ENCODE data around the gene TGFBR3.

The TGFBR3 gene

GRCh38 chr1:91754348-91754747, 131.6 kb downstream of the TGFBR3 start:
- no peak for TF ChIP-seq EZH2phosphoT487 (IDR thresholded peaks at IDR 0.05; ENCODE audit: low read depth)

GRCh38 chr1:91753878-91754277, 132.1 kb downstream of the TGFBR3 start:
- Histone ChIP-seq H4K20me1 (ENCODE audit: insufficient read depth, low read length) (no peaks in the 10 kb centered on the region), H3K9me3 (ENCODE audit: insufficient read depth, low read length) (no peaks in the 10 kb centered on the region), H3K36me3 (replicated peaks; ENCODE audit: low read depth, low read length) (no peaks in the 10 kb centered on the region), H3K4me1 (ENCODE audit: low read length) (peaks cover 45% of the 10 kb centered on the region), H3K27ac (ENCODE audit: low read length) (no peak overlapping the region), H3K9ac (ENCODE audit: low read length) (no peak overlapping the region), H3K4me2 (ENCODE audit: low read length) (peak overlapping the region; percentile 38), H2AFZ (ENCODE audit: low read depth, low read length) (no peak overlapping the region), H3K79me2 (ENCODE audit: low read length) (no peaks in the 10 kb centered on the region), H3K27me3 (ENCODE audit: low read depth, low read length) (no peaks in the 10 kb centered on the region), H3K4me3 (ENCODE audit: low read length) (peak overlapping the region; percentile 9; the same call in 1 of the 2 replicates)
- no peak for TF ChIP-seq CTCF (IDR thresholded peaks at IDR 0.05; ENCODE audit: low read depth, low read length)
- TF ChIP-seq EZH2phosphoT487 (IDR thresholded peaks at IDR 0.05; ENCODE audit: low read depth), result no peak

More at GRCh38 chr1:91754348-91754747, 131.6 kb downstream of the TGFBR3 start:
- no peaks in the 10 kb centered on the region for H3K79me2 ChIP-seq (ENCODE audit: low read length)
- H3K9me3 ChIP-seq (ENCODE audit: insufficient read depth, low read length), result no peaks in the 10 kb centered on the region
- peak overlapping the region; percentile 38 for H3K4me2 ChIP-seq (ENCODE audit: low read length)
- H3K27me3 ChIP-seq (ENCODE audit: low read depth, low read length), result no peaks in the 10 kb centered on the region
- H3K36me3 ChIP-seq (replicated peaks; ENCODE audit: low read depth, low read length), result no peaks in the 10 kb centered on the region
- H3K4me1 ChIP-seq (ENCODE audit: low read length), result peaks cover 45% of the 10 kb centered on the region
- H2AFZ ChIP-seq (ENCODE audit: low read depth, low read length), result no peak overlapping the region
- H3K27ac ChIP-seq (ENCODE audit: low read length), result no peak overlapping the region
- H3K9ac ChIP-seq (ENCODE audit: low read length), result no peak overlapping the region
- no peaks in the 10 kb centered on the region for H4K20me1 ChIP-seq (ENCODE audit: insufficient read depth, low read length)
- no peak overlapping the region for H3K4me3 ChIP-seq (ENCODE audit: low read length)

GRCh38 chr1:91752324-91752723, 133.6 kb downstream of the TGFBR3 start:
- Histone ChIP-seq H3K9me3 (ENCODE audit: insufficient read depth, low read length) (no peaks in the 10 kb centered on the region), H3K27me3 (ENCODE audit: low read depth, low read length) (no peaks in the 10 kb centered on the region), H2AFZ (ENCODE audit: low read depth, low read length) (no peak overlapping the region), H3K4me2 (ENCODE audit: low read length) (peak overlapping the region; percentile 65), H4K20me1 (ENCODE audit: insufficient read depth, low read length) (no peaks in the 10 kb centered on the region), H3K27ac (ENCODE audit: low read length) (peak overlapping the region; percentile 19; the same call in 1 of the 2 replicates), H3K4me3 (ENCODE audit: low read length) (peak overlapping the region; percentile 8; the same call in 1 of the 2 replicates), H3K36me3 (replicated peaks; ENCODE audit: low read depth, low read length) (no peaks in the 10 kb centered on the region), H3K79me2 (ENCODE audit: low read length) (no peaks in the 10 kb centered on the region), H3K9ac (ENCODE audit: low read length) (peak overlapping the region; percentile 28; the same call in 1 of the 2 replicates), H3K4me1 (ENCODE audit: low read length) (peaks cover 48% of the 10 kb centered on the region)
- TF ChIP-seq EZH2phosphoT487 (IDR thresholded peaks at IDR 0.05; ENCODE audit: low read depth) (no peak), CTCF (IDR thresholded peaks at IDR 0.05; ENCODE audit: low read depth, low read length) (no peak)

- no peak for TF ChIP-seq CTCF (IDR thresholded peaks at IDR 0.05; ENCODE audit: low read depth, low read length)
- H3K9ac ChIP-seq (ENCODE audit: low read length), result no peak overlapping the region
- no peaks in the 10 kb centered on the region for H4K20me1 ChIP-seq (ENCODE audit: insufficient read depth, low read length)
- peaks cover 48% of the 10 kb centered on the region for H3K4me1 ChIP-seq (ENCODE audit: low read length)
- no peak overlapping the region for H3K4me3 ChIP-seq (ENCODE audit: low read length)
- H3K79me2 ChIP-seq (ENCODE audit: low read length), result no peaks in the 10 kb centered on the region
- peak overlapping the region; percentile 65 for H3K4me2 ChIP-seq (ENCODE audit: low read length)
- H3K27me3 ChIP-seq (ENCODE audit: low read depth, low read length), result no peaks in the 10 kb centered on the region
- H3K27ac ChIP-seq (ENCODE audit: low read length), result no peak overlapping the region
- no peaks in the 10 kb centered on the region for H3K36me3 ChIP-seq (replicated peaks; ENCODE audit: low read depth, low read length)
- no peaks in the 10 kb centered on the region for H3K9me3 ChIP-seq (ENCODE audit: insufficient read depth, low read length)
- no peak overlapping the region for H2AFZ ChIP-seq (ENCODE audit: low read depth, low read length)
These were observed 134.7 kb downstream of the TGFBR3 start for GRCh38 chr1:91751275-91751674.

All from OCI-LY3 (cell line).